Measurements from ENCODE around the gene PRRX2.
"Not testable (repeated sequence)": the region's sequence is repeated elsewhere in the genome, so short reads cannot be mapped to it uniquely, and the experiment has no call there.

The PRRX2 gene

GRCh38 chr9:129665389-129665775 lies at the start of gene PRRX2:
Gene PRRX2 (plus strand): TSS chr9:129665647. CDS start chr9:129665868, 221 bp downstream.
- peak; percentile 12 for DNase-seq (ENCODE audit: low read depth)

GRCh38 chr9:129617167-129617566 lies 48.3 kb upstream of the PRRX2 start:
- DNase-seq (ENCODE audit: low read depth), result no peak

- DNase-seq (ENCODE audit: low read depth), result no peak
These were observed 45.4 kb upstream of the PRRX2 start for GRCh38 chr9:129619787-129620668.

- DNase-seq (ENCODE audit: low read depth), result no peak
These were observed 44.7 kb upstream of the PRRX2 start, which contains the start of gene C9orf50 for GRCh38 chr9:129620669-129621295. Gene C9orf50 (minus strand): TSS chr9:129621101. CDS start chr9:129620574, 527 bp downstream.

GRCh38 chr9:129623331-129623730 lies 42.1 kb upstream of the PRRX2 start:
- DNase-seq (ENCODE audit: low read depth), result no peak

- DNase-seq (ENCODE audit: low read depth), result peak; percentile 69
These were observed 41.2 kb upstream of the PRRX2 start for GRCh38 chr9:129624168-129624759.

- DNase-seq (ENCODE audit: low read depth), result no peak
These were observed 40.5 kb upstream of the PRRX2 start for GRCh38 chr9:129624947-129625346.

GRCh38 chr9:129626079-129626624 lies 39.3 kb upstream of the PRRX2 start, which contains the start of gene NTMT1:
Gene NTMT1 (plus strand): TSS chr9:129626163. CDS start chr9:129632704, 6,541 bp downstream.
- peak; percentile 89 for DNase-seq (ENCODE audit: low read depth)

- no peak for DNase-seq (ENCODE audit: low read depth)
These were observed 38.7 kb upstream of the PRRX2 start for GRCh38 chr9:129626625-129627284.

GRCh38 chr9:129627556-129628440 lies 37.6 kb upstream of the PRRX2 start:
- DNase-seq (ENCODE audit: low read depth), result no peak

- no peak for DNase-seq (ENCODE audit: low read depth)
These were observed 36.7 kb upstream of the PRRX2 start for GRCh38 chr9:129628709-129629108.

GRCh38 chr9:129629251-129629820 lies 36.1 kb upstream of the PRRX2 start:
- no peak for DNase-seq (ENCODE audit: low read depth)

GRCh38 chr9:129630967-129631673 lies 34.3 kb upstream of the PRRX2 start:
- no peak for DNase-seq (ENCODE audit: low read depth)

- DNase-seq (ENCODE audit: low read depth), result no peak
These were observed 33.7 kb upstream of the PRRX2 start for GRCh38 chr9:129631674-129632129.

GRCh38 chr9:129632460-129632859 lies 33.0 kb upstream of the PRRX2 start:
- no peak for DNase-seq (ENCODE audit: low read depth)

GRCh38 chr9:129633207-129633606 lies 32.2 kb upstream of the PRRX2 start:
- no peak for DNase-seq (ENCODE audit: low read depth)

GRCh38 chr9:129633848-129634247 lies 31.6 kb upstream of the PRRX2 start:
- no peak for DNase-seq (ENCODE audit: low read depth)

GRCh38 chr9:129635099-129636065 lies 30.1 kb upstream of the PRRX2 start:
- no peak for DNase-seq (ENCODE audit: low read depth)

- not testable (repeated sequence) for DNase-seq (ENCODE audit: low read depth)
These were observed 29.1 kb upstream of the PRRX2 start for GRCh38 chr9:129636343-129636742.
